IPS DF 19.7 (cell line): ENCODE measurements around the gene ZNF426.

Experiments
- DNase-seq: peaks from one replicate; pipeline ENCODE4 v3.0.0-alpha.2; 2013; ENCODE audit warnings: low read depth, low spot score

ZNF426 gene

DNA sequence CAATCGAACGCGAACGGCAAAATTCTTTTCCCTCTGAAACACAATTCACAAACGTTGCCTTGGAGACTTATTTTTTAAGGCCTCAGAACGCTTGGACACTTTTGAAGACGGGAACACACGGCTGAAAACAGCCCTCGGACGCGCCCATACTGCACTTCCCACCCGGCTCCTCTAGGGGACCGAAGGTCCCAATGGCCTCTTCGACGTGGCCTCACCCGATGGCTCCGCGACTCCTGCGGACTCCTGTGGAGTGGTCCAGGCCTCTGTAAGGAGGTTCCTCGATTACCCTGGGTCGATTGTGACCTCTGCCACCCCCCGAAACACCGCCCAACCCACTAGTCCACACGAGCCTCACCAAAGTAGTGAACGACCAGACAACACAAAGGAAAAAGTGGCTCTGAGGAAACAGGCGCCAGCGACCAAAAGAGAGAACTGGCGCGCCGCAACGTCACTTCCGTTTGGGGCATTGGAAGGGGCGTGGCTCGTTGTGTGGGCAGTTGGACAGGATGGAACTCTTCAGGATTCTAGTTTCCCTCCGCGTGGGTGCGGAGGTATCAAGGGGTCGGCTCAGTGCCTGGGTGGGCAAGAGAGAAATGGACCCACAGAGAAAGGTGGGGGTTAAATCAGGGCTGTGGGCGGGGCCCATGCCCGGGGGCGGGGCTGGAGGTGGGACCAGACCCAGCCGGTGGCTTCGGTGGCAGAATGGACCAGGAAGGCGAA is 40.1 kb downstream of the ZNF426 start, which contains the start of gene ZNF560:
TSS of gene ZNF560 (minus strand) at position 434 of the 720 bp plus-strand sequence. CDS start 23,303 bp downstream, outside the sequence.
- DNase-seq = no peak

GRCh38 chr19:9494096-9494495 is 44.3 kb downstream of the ZNF426 start:
- DNase-seq = no peak

DNA sequence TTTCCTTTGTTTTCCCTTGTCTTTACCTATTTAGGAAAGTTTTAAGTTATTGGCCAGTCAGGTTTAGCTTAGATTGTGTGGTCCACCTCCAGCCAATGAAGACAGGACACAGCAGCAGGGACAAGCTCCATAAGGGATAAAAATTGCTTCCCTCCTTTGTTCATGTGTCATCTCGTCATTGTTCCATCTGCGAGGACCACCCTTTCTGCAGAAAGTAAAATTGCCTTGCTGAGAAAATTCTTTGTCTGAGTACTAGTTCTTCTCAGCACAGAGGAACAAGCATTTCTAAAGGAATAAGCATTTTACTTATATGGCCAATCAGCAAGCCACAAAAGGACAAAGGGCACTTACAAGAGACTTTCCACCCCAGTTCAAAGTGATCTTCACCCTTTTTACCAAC is 51.4 kb downstream of the ZNF426 start:
- DNase-seq = no peak

- DNase-seq = no peak
Measured at GRCh38 chr19:9485140-9485539, 53.3 kb downstream of the ZNF426 start.

- DNase-seq = no peak
Measured at GRCh38 chr19:9474975-9475374, 63.5 kb downstream of the ZNF426 start.
